HepG2 (cell line): ENCODE data around the gene LXN. TPM values are rescaled to one million over a fixed set of nuclear protein-coding genes. Genes with fewer than 3 reads are reported as not detected.

Experiments
- ATAC-seq: fragments of 200-7000 bp; cut with Tn5 transposase; 3 replicates; pipeline ENCODE4 v1.9.1; 2020; ENCODE audit warnings: mild to moderate bottlenecking, moderate library complexity
- BruUV-seq: library from RNA; stranded (reverse); fragments of 400-500 nt; replicated peaks from 2 replicates; lab custom pipeline; 2021; lab: Mats Ljungman, UMichigan
- CTCF ChIA-PET: fragments of 300-600 bp; formaldehyde crosslinking; extraction: SDS; loops from one replicate; lab custom pipeline; 2021; ENCODE audit warnings: low total read pairs, inconsistent platforms, low intra/inter-chr PET ratio; lab: Yijun Ruan, JAX
- POLR2A ChIA-PET: fragments of 350-600 bp; sonication (Branson Sonifier 250); formaldehyde crosslinking; loops from one replicate; lab custom pipeline; 2020; ENCODE audit warnings: antibody characterized with exemption, inconsistent platforms; lab: Yijun Ruan, JAX
- DNase-seq: peaks from one replicate; pipeline ENCODE4 v3.0.0-alpha.2; 2015; ENCODE audit warnings: low spot score
- FAIRE-seq: peaks from 3 replicates; lab custom pipeline; 2011; peaks lifted over from hg19 to GRCh38; lab: Jason Lieb, UNC
- H2AFZ ChIP-seq: one replicate; pipeline ENCODE4 v1.6.1; 2011; ENCODE audit warnings: low read length, inconsistent platforms
- H3K27ac ChIP-seq: fragments of 300-600 bp; 3 replicates; pipeline ENCODE4 v1.8.0; 2011; ENCODE audit warnings: mixed run types, mild to moderate bottlenecking, mixed read lengths, low read length, inconsistent platforms; ENCODE audit not compliant: insufficient read depth; ENCODE audit errors: extremely low read length
- H3K27me3 ChIP-seq, 2 experiments: fragments of 200-600 bp in 1 of 2; 2 replicates in 1 of 2; 3 replicates in 1 of 2; pipeline versions ENCODE4 v1.6.0 to v1.8.0; 2011; ENCODE audit warnings: low read length in 2 of 2, mild to moderate bottlenecking in 2 of 2, moderate library complexity in 2 of 2, inconsistent platforms in 1 of 2; ENCODE audit not compliant: insufficient read depth in 2 of 2, control insufficient read depth in 1 of 2
- H3K36me3 ChIP-seq, 2 experiments: fragments of 200-600 bp in 1 of 2; replicated peaks in 1 of 2; 2 replicates in 1 of 2; 3 replicates in 1 of 2; pipeline versions ENCODE4 v1.5.1 to v1.8.0; 2011; ENCODE audit warnings: low read length in 2 of 2, inconsistent platforms in 1 of 2; ENCODE audit not compliant: insufficient read depth in 2 of 2, control insufficient read depth in 1 of 2
- H3K4me1 ChIP-seq: 2 replicates; pipeline ENCODE4 v1.5.1; 2012; ENCODE audit warnings: low read length, inconsistent platforms; ENCODE audit not compliant: insufficient read depth
- H3K4me2 ChIP-seq: 2 replicates; pipeline ENCODE4 v1.6.0; 2011; ENCODE audit warnings: low read depth, low read length, inconsistent platforms
- H3K4me3 ChIP-seq, 3 experiments: fragments of 200-600 bp in 1 of 3; sonication (generic), shearing (Covaris generic) in 1 of 3; replicated peaks in 1 of 3; 2 replicates each; pipeline ENCODE4 v1.5.1; 2011 to 2016; ENCODE audit warnings: low read length in 3 of 3, inconsistent platforms in 2 of 3, low read depth in 2 of 3, mild to moderate bottlenecking in 2 of 3, control low read depth in 1 of 3, mixed read lengths in 1 of 3; ENCODE audit not compliant: insufficient read depth in 1 of 3
- H3K79me2 ChIP-seq: one replicate; pipeline ENCODE4 v1.6.1; 2011; ENCODE audit warnings: low read length, inconsistent platforms; ENCODE audit not compliant: insufficient read depth
- H3K9ac ChIP-seq: 2 replicates; pipeline ENCODE4 v1.6.0; 2011; ENCODE audit warnings: mild to moderate bottlenecking, low read depth, low read length, inconsistent platforms; ENCODE audit not compliant: insufficient read depth
- H3K9me3 ChIP-seq: 2 replicates; pipeline ENCODE4 v1.5.1; 2012; ENCODE audit warnings: mild to moderate bottlenecking, low read length
- H4K20me1 ChIP-seq: 2 replicates; pipeline ENCODE4 v1.6.0; 2011; ENCODE audit warnings: inconsistent platforms, mild to moderate bottlenecking, low read length, moderate library complexity; ENCODE audit not compliant: insufficient read depth
- CBFB ChIP-seq: sonication (generic); formaldehyde crosslinking; IDR thresholded peaks from 2 replicates; pipeline ENCODE4 v1.4.0; 2020; ENCODE audit warnings: missing genetic modification reagents
- CBX5 ChIP-seq: sonication (generic); formaldehyde crosslinking; IDR thresholded peaks from 2 replicates; pipeline ENCODE4 v1.4.0; 2020; ENCODE audit warnings: missing genetic modification reagents, borderline replicate concordance
- GATA4 ChIP-seq: sonication (generic); IDR thresholded peaks from 2 replicates; pipeline ENCODE4 v1.6.1; 2016; ENCODE audit warnings: antibody characterized with exemption, low read depth, borderline replicate concordance
- ISL2 ChIP-seq: sonication (generic); formaldehyde crosslinking; IDR thresholded peaks from 2 replicates; pipeline ENCODE4 v1.5.0; 2020; ENCODE audit warnings: missing genetic modification reagents
- NR2F2 ChIP-seq: IDR thresholded peaks from 2 replicates; pipeline ENCODE4 v1.6.1; 2012; ENCODE audit warnings: low read depth, inconsistent platforms, borderline replicate concordance
- SIX4 ChIP-seq: sonication (generic); formaldehyde crosslinking; IDR thresholded peaks from 2 replicates; pipeline ENCODE4 v1.4.0; 2020; ENCODE audit warnings: missing genetic modification reagents
- SRSF4 ChIP-seq: fragments of 200-400 bp; formaldehyde crosslinking; IDR thresholded peaks from one replicate; pipeline ENCODE4 v1.6.1; 2018; ENCODE audit warnings: mild to moderate bottlenecking, low read depth, low read length, moderate library complexity; ENCODE audit not compliant: poor library complexity, severe bottlenecking
- TOPORS ChIP-seq: sonication (generic); formaldehyde crosslinking; IDR thresholded peaks from 2 replicates; pipeline ENCODE4 v1.8.0; 2023; ENCODE audit warnings: mild to moderate bottlenecking, missing genetic modification reagents
- ZBTB34 ChIP-seq: sonication (generic); formaldehyde crosslinking; IDR thresholded peaks from 2 replicates; pipeline ENCODE4 v1.8.0; 2022; ENCODE audit warnings: mild to moderate bottlenecking, missing genetic modification reagents
- ZFP91 ChIP-seq: sonication (generic); formaldehyde crosslinking; IDR thresholded peaks from 2 replicates; pipeline ENCODE4 v1.9.0; 2022; ENCODE audit warnings: missing genetic modification reagents, mild to moderate bottlenecking, borderline replicate concordance
- ZNF326 ChIP-seq: sonication (generic); formaldehyde crosslinking; IDR thresholded peaks from 2 replicates; pipeline ENCODE4 v1.4.0; 2020; ENCODE audit warnings: missing genetic modification reagents, borderline replicate concordance
- ZNF34 ChIP-seq: sonication (generic); formaldehyde crosslinking; IDR thresholded peaks from 2 replicates; pipeline ENCODE4 v1.4.0; 2020; ENCODE audit warnings: mild to moderate bottlenecking, missing genetic modification reagents, borderline replicate concordance
- ZSCAN20 ChIP-seq: sonication (generic); formaldehyde crosslinking; IDR thresholded peaks from 2 replicates; pipeline ENCODE4 v1.4.0; 2020; ENCODE audit warnings: missing genetic modification reagents, mild to moderate bottlenecking, borderline replicate concordance
- ZZZ3 ChIP-seq: sonication (generic); formaldehyde crosslinking; IDR thresholded peaks from 2 replicates; pipeline ENCODE4 v1.4.0; 2020; ENCODE audit warnings: missing genetic modification reagents, mild to moderate bottlenecking, borderline replicate concordance
- WGBS: methylation state at CpG from one replicate; pipeline ENCODE4 v1.1.6; 2017; ENCODE audit warnings: low lambda C conversion rate; 5-methylcytosine and 5-hydroxymethylcytosine counted together
- in situ Hi-C: cut with HindIII; loops from 2 replicates; pipeline ENCODE4 v1.10.0; 2017; ENCODE audit warnings: low pct_unique_long_range_greater_than_20kb; ENCODE audit not compliant: extremely low pct_ligation_motif_present
- intact Hi-C: fragments of 100-400 bp; cut with micrococcal nuclease; formaldehyde crosslinking; loops from one replicate; pipeline ENCODE4 v1.10.0; 2022; ENCODE audit not compliant: unreplicated experiment
- polyA plus RNA-seq, 8 experiments: library from polyadenylated mRNA; depleted of rRNA in 3 of 8; stranded (reverse) in 7 of 8; unstranded in 1 of 8; fragments of >200 nt; fragmentation: Illumina TruSeq in 4 of 8; extraction: Trizol in 4 of 8; gene quantifications; 2 replicates each; pipeline versions ENCODE4 v1.2.1 to v1.2.3, GENCODE V29; 2011 to 2016; ENCODE audit warnings: low read depth in 4 of 8, missing spikeins in 1 of 8, mixed read lengths in 1 of 8; ENCODE audit not compliant: insufficient read depth in 1 of 8
- total RNA-seq, 5 experiments: library from RNA; depleted of rRNA; stranded (reverse); fragments of >200 nt; fragmentation: Illumina TruSeq; extraction: Trizol; gene quantifications; 2 replicates each; pipeline ENCODE4 v1.2.3, GENCODE V29; 2016; ENCODE audit warnings: low read depth in 1 of 5
- TF ChIP-seq, protein P1 (sequence below): sonication (generic); formaldehyde crosslinking; IDR thresholded peaks from 2 replicates; pipeline ENCODE4 v1.9.0; 2022; ENCODE audit warnings: low read depth, missing genetic modification reagents

Gene LXN
- total and polyA plus RNA-seq, 2 of the 13 experiments (the other 11 are each of a cell fraction or from before 2014, with no cell fraction given), result not detected

GRCh38 chr3:158652463-158652862 is 20.0 kb downstream of the LXN start:
- peaks cover 11% of the 10 kb centered on the region; the same call in 1 of the 2 replicates for H3K4me1 ChIP-seq
- BruUV-seq, result no TSS peak
- FAIRE-seq (no peak), ATAC-seq (no peak), DNase-seq (no peak)
- H3K9ac ChIP-seq, result no peak overlapping the region
- in situ Hi-C loops (no loop called here), intact Hi-C loops (no loop called here)
- no peak overlapping the region for H2AFZ ChIP-seq
- H3K27me3 ChIP-seq, result no peaks in the 10 kb centered on the region
- H4K20me1 ChIP-seq, result no peaks in the 10 kb centered on the region
- no peak overlapping the region for H3K4me3 ChIP-seq
- no peak overlapping the region for H3K27ac ChIP-seq
- peaks cover 1 to 38% of the 10 kb centered on the region in 2 experiments; a peak in 3 of 5 replicates for H3K36me3 ChIP-seq
- WGBS, result 85% methylated on average over 3 of the region's 3 CpGs
- CTCF ChIA-PET, result no interaction called here
- POLR2A ChIA-PET, result no interaction called here
- TF ChIP-seq TOPORS (CRISPR knock-in tag), result no peak
- no peak for TF ChIP-seq ZZZ3 (CRISPR knock-in tag)
- no peak for TF ChIP-seq SIX4 (CRISPR knock-in tag)
- TF ChIP-seq ZSCAN20, result no peak
- no peaks in the 10 kb centered on the region for H3K79me2 ChIP-seq
- H3K4me2 ChIP-seq, result no peak overlapping the region
- no peaks in the 10 kb centered on the region for H3K9me3 ChIP-seq

GRCh38 chr3:158651192-158651591 is 21.3 kb downstream of the LXN start:
- FAIRE-seq (no peak), DNase-seq (no peak), ATAC-seq (no peak)
- in situ Hi-C loops, result no loop called here
- Histone ChIP-seq H3K36me3 (peaks cover 1 to 36% of the 10 kb centered on the region in 2 experiments; a peak in 2 of 5 replicates), H3K9me3 (no peaks in the 10 kb centered on the region), H3K79me2 (peaks cover 7% of the 10 kb centered on the region), H3K4me3 (no peak overlapping the region), H4K20me1 (no peaks in the 10 kb centered on the region), H3K9ac (no peak overlapping the region), H3K27ac (no peak overlapping the region), H3K4me1 (peaks cover 16% of the 10 kb centered on the region; the same call in 1 of the 2 replicates), H2AFZ (no peak overlapping the region), H3K4me2 (no peak overlapping the region), H3K27me3 (no peaks in the 10 kb centered on the region)
- CTCF ChIA-PET, result no interaction called here
- intact Hi-C loops, result no loop called here
- POLR2A ChIA-PET, result no interaction called here
- WGBS, result 98% methylated on average over 2 of the region's 2 CpGs
- no TSS peak for BruUV-seq
- TF ChIP-seq NR2F2 (no peak), CBFB (CRISPR knock-in tag) (no peak), ZNF34 (no peak), ZFP91 (no peak), ZNF326 (no peak), SRSF4 (no peak), CBX5 (CRISPR knock-in tag) (no peak), ZBTB34 (no peak), GATA4 (no peak), ISL2 (CRISPR knock-in tag) (no peak)
- TF ChIP-seq, protein P1, sequence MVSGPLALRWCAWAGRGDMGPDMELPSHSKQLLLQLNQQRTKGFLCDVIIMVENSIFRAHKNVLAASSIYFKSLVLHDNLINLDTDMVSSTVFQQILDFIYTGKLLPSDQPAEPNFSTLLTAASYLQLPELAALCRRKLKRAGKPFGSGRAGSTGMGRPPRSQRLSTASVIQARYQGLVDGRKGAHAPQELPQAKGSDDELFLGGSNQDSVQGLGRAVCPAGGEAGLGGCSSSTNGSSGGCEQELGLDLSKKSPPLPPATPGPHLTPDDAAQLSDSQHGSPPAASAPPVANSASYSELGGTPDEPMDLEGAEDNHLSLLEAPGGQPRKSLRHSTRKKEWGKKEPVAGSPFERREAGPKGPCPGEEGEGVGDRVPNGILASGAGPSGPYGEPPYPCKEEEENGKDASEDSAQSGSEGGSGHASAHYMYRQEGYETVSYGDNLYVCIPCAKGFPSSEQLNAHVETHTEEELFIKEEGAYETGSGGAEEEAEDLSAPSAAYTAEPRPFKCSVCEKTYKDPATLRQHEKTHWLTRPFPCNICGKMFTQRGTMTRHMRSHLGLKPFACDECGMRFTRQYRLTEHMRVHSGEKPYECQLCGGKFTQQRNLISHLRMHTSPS (CRISPR knock-in tag), result no peak
